ENCODE results near the gene NT5C1B. TPM values are rescaled to one million over a fixed set of nuclear protein-coding genes. Genes with fewer than 3 reads are reported as not detected.

Gene NT5C1B
- total and polyA plus RNA-seq, 10 of the 15 experiments (the other 5 are each of a cell fraction or from before 2014, with no cell fraction given) = 0.40 to 0.44 TPM; not detected in 8

DNA sequence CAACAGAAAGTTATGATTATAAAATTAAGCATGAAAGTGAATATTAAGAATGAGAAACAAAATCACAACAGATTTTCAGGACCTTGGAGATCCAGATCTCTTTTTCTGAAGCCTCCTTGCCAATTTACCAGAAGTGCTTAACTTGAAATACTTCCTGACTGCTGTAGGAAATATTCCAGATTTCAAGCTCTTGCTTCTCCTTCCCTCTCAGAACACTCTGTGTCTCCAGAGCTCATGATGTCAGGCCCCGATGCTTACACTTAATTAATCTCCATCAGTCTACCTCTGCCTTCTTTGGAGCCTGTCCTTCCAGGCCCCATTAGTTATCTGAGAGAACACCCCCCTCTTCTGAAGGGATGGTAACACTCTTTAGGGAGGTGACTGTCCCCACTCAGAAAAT lies 20.7 kb upstream of the NT5C1B start (continued):
- no peak for TF ChIP-seq IKZF2 (IDR thresholded peaks at IDR 0.05)
- TF ChIP-seq, protein P1, sequence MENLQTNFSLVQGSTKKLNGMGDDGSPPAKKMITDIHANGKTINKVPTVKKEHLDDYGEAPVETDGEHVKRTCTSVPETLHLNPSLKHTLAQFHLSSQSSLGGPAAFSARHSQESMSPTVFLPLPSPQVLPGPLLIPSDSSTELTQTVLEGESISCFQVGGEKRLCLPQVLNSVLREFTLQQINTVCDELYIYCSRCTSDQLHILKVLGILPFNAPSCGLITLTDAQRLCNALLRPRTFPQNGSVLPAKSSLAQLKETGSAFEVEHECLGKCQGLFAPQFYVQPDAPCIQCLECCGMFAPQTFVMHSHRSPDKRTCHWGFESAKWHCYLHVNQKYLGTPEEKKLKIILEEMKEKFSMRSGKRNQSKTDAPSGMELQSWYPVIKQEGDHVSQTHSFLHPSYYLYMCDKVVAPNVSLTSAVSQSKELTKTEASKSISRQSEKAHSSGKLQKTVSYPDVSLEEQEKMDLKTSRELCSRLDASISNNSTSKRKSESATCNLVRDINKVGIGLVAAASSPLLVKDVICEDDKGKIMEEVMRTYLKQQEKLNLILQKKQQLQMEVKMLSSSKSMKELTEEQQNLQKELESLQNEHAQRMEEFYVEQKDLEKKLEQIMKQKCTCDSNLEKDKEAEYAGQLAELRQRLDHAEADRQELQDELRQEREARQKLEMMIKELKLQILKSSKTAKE (IDR thresholded peaks at IDR 0.05; ENCODE audit: low read depth, poor library complexity, severe bottlenecking) = no peak

DNA sequence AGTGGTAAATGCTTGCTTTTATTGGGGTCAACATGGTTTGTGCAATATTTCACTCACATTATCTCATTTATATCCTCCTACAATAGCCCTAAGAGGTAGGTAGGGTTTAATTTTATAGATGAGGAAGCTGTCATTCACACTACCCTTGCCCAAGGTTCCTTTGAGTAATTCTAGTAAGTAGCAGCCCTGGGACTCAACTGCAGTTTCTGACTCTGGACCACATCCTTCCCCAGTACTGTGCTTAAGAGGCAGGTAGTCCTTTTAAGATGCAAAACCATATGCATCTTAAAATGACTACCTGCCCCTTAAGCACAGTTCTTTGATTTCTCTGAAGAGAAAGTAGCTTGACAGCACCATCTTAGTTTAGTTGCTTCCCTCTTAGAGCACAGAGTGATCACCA lies 15.7 kb upstream of the NT5C1B start:
- ChIA-PET CTCF (interaction anchor here (0.8 kb wide), 1 partner anchor 9 kb away, joined by 3 read pairs; no protein-coding TSS in a partner anchor), POLR2A (no interaction called here), RAD21 (ENCODE audit: unreplicated experiment) (no interaction called here), SMC1A (ENCODE audit: uncharacterized antibody, unreplicated experiment) (no interaction called here)
- TF ChIP-seq BRCA1 (IDR thresholded peaks at IDR 0.05; ENCODE audit: low read depth, low read length) (no peak), GATAD2B (conservative IDR thresholded peaks at IDR 0.05; ENCODE audit: low read depth) (no peak), ZNF207 (IDR thresholded peaks at IDR 0.05; ENCODE audit: borderline replicate concordance) (no peak), CHD1 (IDR thresholded peaks at IDR 0.05; ENCODE audit: low read depth, low read length) (no peak)
- TF ChIP-seq, protein P2, sequence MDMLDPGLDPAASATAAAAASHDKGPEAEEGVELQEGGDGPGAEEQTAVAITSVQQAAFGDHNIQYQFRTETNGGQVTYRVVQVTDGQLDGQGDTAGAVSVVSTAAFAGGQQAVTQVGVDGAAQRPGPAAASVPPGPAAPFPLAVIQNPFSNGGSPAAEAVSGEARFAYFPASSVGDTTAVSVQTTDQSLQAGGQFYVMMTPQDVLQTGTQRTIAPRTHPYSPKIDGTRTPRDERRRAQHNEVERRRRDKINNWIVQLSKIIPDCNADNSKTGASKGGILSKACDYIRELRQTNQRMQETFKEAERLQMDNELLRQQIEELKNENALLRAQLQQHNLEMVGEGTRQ (IDR thresholded peaks at IDR 0.05; ENCODE audit: borderline replicate concordance, low read depth, low read length) = no peak
- no peaks in the 10 kb centered on the region for H3K9me3 ChIP-seq (replicated peaks; ENCODE audit: control insufficient read depth, insufficient read depth, low read length)
- no peak overlapping the region for H3K4me3 ChIP-seq
- no peak overlapping the region for H3K9ac ChIP-seq (ENCODE audit: control insufficient read depth, insufficient read depth, low read length)
- H3K27me3 ChIP-seq (replicated peaks in 1 of 2; ENCODE audit: control insufficient read depth in 2 of 2, insufficient read depth in 2 of 2, low read length in 1 of 2) = no peaks in the 10 kb centered on the region
- no peaks in the 10 kb centered on the region for H3K4me1 ChIP-seq (ENCODE audit: control insufficient read depth, insufficient read depth, low read length)
- no TSS peak for BruUV-seq (replicated peaks)
- FAIRE-seq (no peak), DNase-seq (ENCODE audit: low read depth, low spot score) (no peak), ATAC-seq (no peak)
- in situ Hi-C loops (cut with MboI) (no loop called here), intact Hi-C loops (cut with micrococcal nuclease; ENCODE audit: unreplicated experiment) (no loop called here)
- H3K27ac ChIP-seq (ENCODE audit: control insufficient read depth, insufficient read depth) = no peak overlapping the region
- H3K79me2 ChIP-seq (ENCODE audit: control insufficient read depth, insufficient read depth, low read length) = no peaks in the 10 kb centered on the region
- no peaks in the 10 kb centered on the region for H4K20me1 ChIP-seq (ENCODE audit: control insufficient read depth, insufficient read depth)
- no peaks in the 10 kb centered on the region for H3K36me3 ChIP-seq (ENCODE audit: control insufficient read depth in 2 of 2, insufficient read depth in 2 of 2, low read length in 1 of 2)
- H2AFZ ChIP-seq (ENCODE audit: control insufficient read depth, low read depth, low read length) = no peak overlapping the region
- H3K4me2 ChIP-seq (ENCODE audit: control insufficient read depth, insufficient read depth) = no peak overlapping the region

Measured in GM12878 (cell line).